Measurements from ENCODE around the gene MTMR12. TPM values are rescaled to one million over a fixed set of nuclear protein-coding genes. Genes with fewer than 3 reads are reported as not detected.
"Not testable (repeated sequence)": the region's sequence is repeated elsewhere in the genome, so short reads cannot be mapped to it uniquely, and the experiment has no call there.

MTMR12 gene
- total and polyA plus RNA-seq, 2 donors (not counting 1 experiment from before 2014, with no cell fraction given), result 18.5 to 18.6 TPM

DNA sequence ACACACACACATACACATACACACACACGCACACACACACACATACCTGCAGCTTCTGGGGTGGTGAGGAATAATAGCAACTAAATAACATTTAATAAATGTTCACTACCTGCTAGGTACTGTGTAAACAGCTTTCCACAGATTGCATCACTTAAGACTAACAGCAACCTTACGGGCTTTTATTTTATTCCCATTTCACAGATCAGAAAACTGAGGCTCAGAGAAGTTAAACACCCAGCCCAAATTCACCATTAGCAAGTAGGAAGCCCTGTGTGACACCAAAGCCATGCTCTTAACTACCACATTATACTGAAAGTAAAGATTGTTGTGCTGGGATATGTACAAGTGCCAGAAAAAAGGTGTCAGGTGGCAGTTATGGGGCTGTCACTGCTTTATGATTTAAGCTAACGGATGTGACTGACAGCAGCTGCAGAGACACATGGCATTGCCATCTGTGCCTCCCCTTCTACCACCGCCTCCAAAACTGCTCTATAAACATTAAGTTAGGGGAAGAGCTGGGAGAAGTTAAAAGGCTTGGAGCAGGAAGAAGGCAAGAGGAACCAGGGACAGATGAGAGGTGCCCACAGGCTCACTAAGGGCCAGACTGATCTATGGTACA is 13.6 kb downstream of the MTMR12 start:
- no peaks in the 10 kb centered on the region for H4K20me1 ChIP-seq (ENCODE audit: control insufficient read depth, extremely low read depth, insufficient read depth, low read length)
- DNase-seq (ENCODE audit: low read depth in 2 of 2), result no peak
- TF ChIP-seq, protein P1, sequence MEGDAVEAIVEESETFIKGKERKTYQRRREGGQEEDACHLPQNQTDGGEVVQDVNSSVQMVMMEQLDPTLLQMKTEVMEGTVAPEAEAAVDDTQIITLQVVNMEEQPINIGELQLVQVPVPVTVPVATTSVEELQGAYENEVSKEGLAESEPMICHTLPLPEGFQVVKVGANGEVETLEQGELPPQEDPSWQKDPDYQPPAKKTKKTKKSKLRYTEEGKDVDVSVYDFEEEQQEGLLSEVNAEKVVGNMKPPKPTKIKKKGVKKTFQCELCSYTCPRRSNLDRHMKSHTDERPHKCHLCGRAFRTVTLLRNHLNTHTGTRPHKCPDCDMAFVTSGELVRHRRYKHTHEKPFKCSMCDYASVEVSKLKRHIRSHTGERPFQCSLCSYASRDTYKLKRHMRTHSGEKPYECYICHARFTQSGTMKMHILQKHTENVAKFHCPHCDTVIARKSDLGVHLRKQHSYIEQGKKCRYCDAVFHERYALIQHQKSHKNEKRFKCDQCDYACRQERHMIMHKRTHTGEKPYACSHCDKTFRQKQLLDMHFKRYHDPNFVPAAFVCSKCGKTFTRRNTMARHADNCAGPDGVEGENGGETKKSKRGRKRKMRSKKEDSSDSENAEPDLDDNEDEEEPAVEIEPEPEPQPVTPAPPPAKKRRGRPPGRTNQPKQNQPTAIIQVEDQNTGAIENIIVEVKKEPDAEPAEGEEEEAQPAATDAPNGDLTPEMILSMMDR (conservative IDR thresholded peaks at IDR 0.05 in 1 of 2, IDR thresholded peaks at IDR 0.05 in 1 of 2; ENCODE audit: low read depth in 1 of 2, low read length in 2 of 2), result no peak
- TF ChIP-seq EZH2 (IDR thresholded peaks at IDR 0.05; ENCODE audit: low read length, missing control alignments), result no peak
- H3K4me1 ChIP-seq (ENCODE audit: control insufficient read depth, extremely low read depth, insufficient read depth, low read length), result no peaks in the 10 kb centered on the region
- no peak overlapping the region for H3K9ac ChIP-seq (ENCODE audit: insufficient read depth, low read length)
- H3K27me3 ChIP-seq (ENCODE audit: control insufficient read depth, insufficient read depth, low read length), result no peaks in the 10 kb centered on the region
- no peak overlapping the region for H3K4me3 ChIP-seq (replicated peaks in 1 of 4; ENCODE audit: control extremely low read depth in 1 of 4, insufficient read depth in 1 of 4, low read depth in 3 of 4, low read length in 4 of 4)
- no peak overlapping the region for H3K4me2 ChIP-seq (ENCODE audit: extremely low read depth, insufficient read depth, low read length)
- H3K9me3 ChIP-seq (ENCODE audit: control insufficient read depth, insufficient read depth, low read depth, low read length), result no peaks in the 10 kb centered on the region
- H2AFZ ChIP-seq (ENCODE audit: low read length), result no peak overlapping the region
- H3K27ac ChIP-seq (ENCODE audit: insufficient read depth, low read length), result no peak overlapping the region
- no peaks in the 10 kb centered on the region for H3K36me3 ChIP-seq (ENCODE audit: control insufficient read depth, insufficient read depth, low read length)
- H3K79me2 ChIP-seq (ENCODE audit: control insufficient read depth, insufficient read depth, low read length), result peaks cover 17% of the 10 kb centered on the region

DNA sequence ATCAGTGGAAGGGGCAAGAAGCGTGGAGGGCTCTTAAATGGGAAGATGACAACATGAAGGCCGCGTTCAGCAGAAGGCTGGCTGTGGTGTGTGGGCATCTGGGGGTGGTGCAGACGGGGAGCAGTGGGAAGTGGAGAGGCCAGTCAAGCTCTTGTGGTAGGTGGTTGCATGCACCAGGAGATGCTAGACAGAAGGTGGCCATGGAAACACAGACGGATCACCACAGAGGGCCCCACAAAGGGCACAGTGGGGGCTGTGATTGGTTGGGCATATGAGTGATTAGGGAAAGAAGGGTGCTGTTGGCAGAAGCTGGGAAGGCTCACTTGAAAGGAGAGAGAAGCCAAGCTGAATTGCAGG is 14.7 kb downstream of the MTMR12 start:
- H3K79me2 ChIP-seq (ENCODE audit: control insufficient read depth, insufficient read depth, low read length), result peaks cover 16% of the 10 kb centered on the region
- no peak overlapping the region for H2AFZ ChIP-seq (ENCODE audit: low read length)
- no peaks in the 10 kb centered on the region for H3K36me3 ChIP-seq (ENCODE audit: control insufficient read depth, insufficient read depth, low read length)
- H3K4me3 ChIP-seq (replicated peaks in 1 of 4; ENCODE audit: control extremely low read depth in 1 of 4, insufficient read depth in 1 of 4, low read depth in 3 of 4, low read length in 4 of 4), result no peak overlapping the region
- no peak overlapping the region for H3K9ac ChIP-seq (ENCODE audit: insufficient read depth, low read length)
- DNase-seq (ENCODE audit: low read depth in 2 of 2), result no peak
- no peak overlapping the region for H3K4me2 ChIP-seq (ENCODE audit: extremely low read depth, insufficient read depth, low read length)
- H3K27me3 ChIP-seq (ENCODE audit: control insufficient read depth, insufficient read depth, low read length), result no peaks in the 10 kb centered on the region
- TF ChIP-seq, protein P1 (conservative IDR thresholded peaks at IDR 0.05 in 1 of 2, IDR thresholded peaks at IDR 0.05 in 1 of 2; ENCODE audit: low read depth in 1 of 2, low read length in 2 of 2), result no peak
- no peaks in the 10 kb centered on the region for H3K4me1 ChIP-seq (ENCODE audit: control insufficient read depth, extremely low read depth, insufficient read depth, low read length)
- no peak overlapping the region for H3K27ac ChIP-seq (ENCODE audit: insufficient read depth, low read length)
- no peaks in the 10 kb centered on the region for H3K9me3 ChIP-seq (ENCODE audit: control insufficient read depth, insufficient read depth, low read depth, low read length)
- no peaks in the 10 kb centered on the region for H4K20me1 ChIP-seq (ENCODE audit: control insufficient read depth, extremely low read depth, insufficient read depth, low read length)

DNA sequence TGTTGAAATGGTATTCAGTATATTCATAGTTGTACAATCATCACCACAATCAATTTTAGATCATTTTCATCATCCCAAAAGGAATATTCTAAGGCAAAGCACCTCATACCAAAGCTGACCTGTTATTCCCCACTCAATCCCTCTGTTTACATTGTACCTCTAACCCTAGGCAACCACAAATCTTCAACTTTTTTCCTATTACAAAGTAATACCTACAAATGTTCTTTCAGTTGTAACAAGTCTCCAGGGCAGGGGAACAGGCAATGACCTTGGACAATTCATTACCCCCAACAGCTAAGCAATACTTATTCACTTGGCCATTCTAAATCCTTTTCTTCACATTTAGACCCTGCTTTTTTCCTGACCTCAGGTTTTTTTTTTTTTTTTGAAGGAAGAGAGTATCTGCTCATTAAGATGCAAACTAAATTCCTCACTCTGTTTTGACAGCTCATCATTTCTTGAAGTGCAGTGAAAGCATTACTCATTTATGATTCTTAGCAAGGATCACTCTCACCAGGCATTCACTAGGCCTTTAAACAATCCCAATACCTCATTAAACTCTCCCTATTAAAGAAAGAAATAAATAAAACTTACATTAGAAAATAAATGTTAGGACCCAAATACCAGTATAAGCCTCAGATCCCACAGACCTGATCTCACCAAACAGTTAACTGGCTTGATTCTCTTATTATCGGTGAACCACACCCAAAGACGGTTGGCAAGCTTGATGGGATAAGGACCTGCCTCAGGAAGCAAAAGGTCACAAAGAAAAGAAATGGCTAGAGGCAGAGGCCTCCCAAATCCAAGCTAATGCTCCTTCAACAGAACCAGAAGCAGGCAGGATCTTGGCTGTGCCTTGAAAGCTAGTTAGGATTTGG is 15.3 kb downstream of the MTMR12 start:
- no peak overlapping the region for H3K27ac ChIP-seq (ENCODE audit: insufficient read depth, low read length)
- no peaks in the 10 kb centered on the region for H3K9me3 ChIP-seq (ENCODE audit: control insufficient read depth, insufficient read depth, low read depth, low read length)
- no peak overlapping the region for H3K4me2 ChIP-seq (ENCODE audit: extremely low read depth, insufficient read depth, low read length)
- no peaks in the 10 kb centered on the region for H3K27me3 ChIP-seq (ENCODE audit: control insufficient read depth, insufficient read depth, low read length)
- H2AFZ ChIP-seq (ENCODE audit: low read length), result no peak overlapping the region
- no peaks in the 10 kb centered on the region for H3K4me1 ChIP-seq (ENCODE audit: control insufficient read depth, extremely low read depth, insufficient read depth, low read length)
- no peak overlapping the region for H3K9ac ChIP-seq (ENCODE audit: insufficient read depth, low read length)
- H4K20me1 ChIP-seq (ENCODE audit: control insufficient read depth, extremely low read depth, insufficient read depth, low read length), result no peaks in the 10 kb centered on the region
- no peak overlapping the region for H3K4me3 ChIP-seq (replicated peaks in 1 of 4; ENCODE audit: control extremely low read depth in 1 of 4, insufficient read depth in 1 of 4, low read depth in 3 of 4, low read length in 4 of 4)
- H3K36me3 ChIP-seq (ENCODE audit: control insufficient read depth, insufficient read depth, low read length), result no peaks in the 10 kb centered on the region
- DNase-seq (ENCODE audit: low read depth in 2 of 2), result no peak
- peaks cover 16% of the 10 kb centered on the region for H3K79me2 ChIP-seq (ENCODE audit: control insufficient read depth, insufficient read depth, low read length)
- TF ChIP-seq EZH2 (IDR thresholded peaks at IDR 0.05; ENCODE audit: low read length, missing control alignments), result no peak
- TF ChIP-seq, protein P1 (conservative IDR thresholded peaks at IDR 0.05 in 1 of 2, IDR thresholded peaks at IDR 0.05 in 1 of 2; ENCODE audit: low read depth in 1 of 2, low read length in 2 of 2), result no peak

DNA sequence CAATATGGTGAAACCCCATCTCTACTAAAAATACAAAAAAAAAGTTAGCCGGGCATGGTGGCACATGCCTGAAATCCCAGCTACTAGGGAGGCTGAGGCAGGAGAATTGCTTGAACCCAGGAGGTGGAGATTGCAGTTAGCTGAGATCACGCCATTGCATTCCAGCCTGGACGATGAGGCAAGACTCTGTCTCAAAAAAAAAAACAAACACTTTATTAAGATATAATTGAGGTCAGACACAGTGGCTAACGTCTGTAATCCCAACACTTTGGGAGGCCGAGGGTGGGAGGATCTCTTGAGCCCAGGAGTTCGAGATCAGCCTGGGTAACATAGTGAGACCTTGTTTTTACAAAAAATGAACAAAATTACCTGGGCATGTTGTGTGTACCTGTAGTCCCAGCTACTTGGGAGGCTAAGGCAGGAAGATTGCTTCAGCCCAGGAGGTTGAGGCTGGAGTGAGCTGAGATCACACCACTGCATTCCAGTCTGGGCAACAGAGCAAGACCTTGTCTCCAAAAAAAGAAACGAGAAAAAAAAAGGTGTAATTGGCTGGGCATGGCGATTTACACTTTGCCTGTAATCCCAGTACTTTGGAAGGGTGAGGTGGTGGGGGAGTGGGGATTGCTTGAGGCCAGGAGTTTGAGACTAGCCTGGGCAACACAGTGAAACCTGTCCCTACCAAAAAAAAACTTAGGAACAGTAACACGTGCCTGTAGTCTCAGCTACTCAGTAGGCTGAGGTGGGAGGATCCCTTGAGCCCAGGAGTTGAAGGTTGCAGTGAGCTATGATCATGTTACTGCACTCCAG is 16.6 kb downstream of the MTMR12 start:
- H3K4me2 ChIP-seq (ENCODE audit: extremely low read depth, insufficient read depth, low read length); H3K27me3 ChIP-seq (ENCODE audit: control insufficient read depth, insufficient read depth, low read length); DNase-seq (ENCODE audit: low read depth in 2 of 2); H3K9ac ChIP-seq (ENCODE audit: insufficient read depth, low read length); H2AFZ ChIP-seq (ENCODE audit: low read length); H3K36me3 ChIP-seq (ENCODE audit: control insufficient read depth, insufficient read depth, low read length); H3K27ac ChIP-seq (ENCODE audit: insufficient read depth, low read length); H3K4me1 ChIP-seq (ENCODE audit: control insufficient read depth, extremely low read depth, insufficient read depth, low read length); H3K4me3 ChIP-seq (replicated peaks in 1 of 4; ENCODE audit: control extremely low read depth in 1 of 4, insufficient read depth in 1 of 4, low read depth in 3 of 4, low read length in 4 of 4); H3K9me3 ChIP-seq (ENCODE audit: control insufficient read depth, insufficient read depth, low read depth, low read length); H4K20me1 ChIP-seq (ENCODE audit: control insufficient read depth, extremely low read depth, insufficient read depth, low read length): not testable (repeated sequence)
- peaks cover 11% of the 10 kb centered on the region for H3K79me2 ChIP-seq (ENCODE audit: control insufficient read depth, insufficient read depth, low read length)

Data from fibroblast of lung (primary cell).